ENCODE results near the gene SLC6A7. TPM values are rescaled to one million over a fixed set of nuclear protein-coding genes. Genes with fewer than 3 reads are reported as not detected.

SLC6A7 gene
- total and polyA plus RNA-seq, 2 experiments from 2014 or later = not detected

GRCh38 chr5:150143350-150144245 is 46.3 kb upstream of the SLC6A7 start:
- H3K9me3 ChIP-seq (ENCODE audit: low read depth) = no peaks in the 10 kb centered on the region
- no peaks in the 10 kb centered on the region for H3K36me3 ChIP-seq
- no peak overlapping the region for H3K4me3 ChIP-seq
- TF ChIP-seq CTCF (IDR thresholded peaks at IDR 0.05; ENCODE audit: low read depth, low read length) = no peak
- H3K4me1 ChIP-seq (ENCODE audit: low read depth) = peaks cover 43% of the 10 kb centered on the region
- H3K27ac ChIP-seq = peak overlapping the region; percentile 70
- DNase-seq (ENCODE audit: low read depth in 1 of 2, low spot score in 1 of 2) = peak in 1 of 2 donors; percentile 95
- H3K27me3 ChIP-seq = no peaks in the 10 kb centered on the region

GRCh38 chr5:150144246-150144801 is 45.5 kb upstream of the SLC6A7 start:
- H3K4me1 ChIP-seq (ENCODE audit: low read depth) = peaks cover 36% of the 10 kb centered on the region
- no peak overlapping the region for H3K4me3 ChIP-seq
- H3K27ac ChIP-seq = peak overlapping the region; percentile 70
- no peak for TF ChIP-seq CTCF (IDR thresholded peaks at IDR 0.05; ENCODE audit: low read depth, low read length)
- H3K36me3 ChIP-seq = no peaks in the 10 kb centered on the region
- DNase-seq (ENCODE audit: low read depth in 1 of 2, low spot score in 1 of 2) = peak; percentile 37 to 96
- no peaks in the 10 kb centered on the region for H3K9me3 ChIP-seq (ENCODE audit: low read depth)
- H3K27me3 ChIP-seq = no peaks in the 10 kb centered on the region

GRCh38 chr5:150144879-150145278 is 45.0 kb upstream of the SLC6A7 start:
- H3K27me3 ChIP-seq = no peaks in the 10 kb centered on the region
- no peak for TF ChIP-seq CTCF (IDR thresholded peaks at IDR 0.05; ENCODE audit: low read depth, low read length)
- peak overlapping the region; percentile 70 for H3K27ac ChIP-seq
- DNase-seq (ENCODE audit: low read depth in 1 of 2, low spot score in 1 of 2) = peak in 1 of 2 donors; percentile 49
- no peaks in the 10 kb centered on the region for H3K36me3 ChIP-seq
- peaks cover 35% of the 10 kb centered on the region for H3K4me1 ChIP-seq (ENCODE audit: low read depth)
- no peaks in the 10 kb centered on the region for H3K9me3 ChIP-seq (ENCODE audit: low read depth)
- no peak overlapping the region for H3K4me3 ChIP-seq

- peaks cover 35% of the 10 kb centered on the region for H3K4me1 ChIP-seq (ENCODE audit: low read depth)
- no peaks in the 10 kb centered on the region for H3K27me3 ChIP-seq
- H3K27ac ChIP-seq = no peak overlapping the region
Observed at GRCh38 chr5:150146235-150146634, 43.6 kb upstream of the SLC6A7 start.

More at GRCh38 chr5:150146235-150146634, 43.6 kb upstream of the SLC6A7 start:
- Histone ChIP-seq H3K4me3 (no peak overlapping the region), H3K36me3 (no peaks in the 10 kb centered on the region), H3K9me3 (ENCODE audit: low read depth) (no peaks in the 10 kb centered on the region)
- no peak for DNase-seq (ENCODE audit: low read depth in 1 of 2, low spot score in 1 of 2)
- TF ChIP-seq CTCF (IDR thresholded peaks at IDR 0.05; ENCODE audit: low read depth, low read length) = no peak

Measured in cardiac muscle cell (in vitro differentiated cells and primary cell).